HL-60/S4 treated with phorbol 12-myristate 13-acetate at 8.2 ng/mL for 4 days and 3 days (cell line): ENCODE results near the gene C1QTNF8.

ENCODE experiments used
- in situ Hi-C: fragments of 300-500 bp; cut with MboI; formaldehyde crosslinking; loops from 2 replicates; pipeline ENCODE4 v1.15.0; 2022; ENCODE audit warnings: low sequenced_read_pairs

C1QTNF8 gene, protein sequence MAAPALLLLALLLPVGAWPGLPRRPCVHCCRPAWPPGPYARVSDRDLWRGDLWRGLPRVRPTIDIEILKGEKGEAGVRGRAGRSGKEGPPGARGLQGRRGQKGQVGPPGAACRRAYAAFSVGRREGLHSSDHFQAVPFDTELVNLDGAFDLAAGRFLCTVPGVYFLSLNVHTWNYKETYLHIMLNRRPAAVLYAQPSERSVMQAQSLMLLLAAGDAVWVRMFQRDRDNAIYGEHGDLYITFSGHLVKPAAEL

GRCh38 chr16:1096169-1097082 is at the start of gene C1QTNF8:
C1QTNF8 (minus strand) TSS chr16:1096244; CDS start chr16:1094922, 1,322 bp downstream.
- in situ Hi-C loops, result no loop called here

GRCh38 chr16:1145383-1146100 is 49.5 kb upstream of the C1QTNF8 start:
- in situ Hi-C loops, result no loop called here

- in situ Hi-C loops, result no loop called here
Measured at GRCh38 chr16:1144476-1145382, 48.7 kb upstream of the C1QTNF8 start.

GRCh38 chr16:1143761-1144450 is 47.9 kb upstream of the C1QTNF8 start:
- in situ Hi-C loops, result no loop called here

DNA sequence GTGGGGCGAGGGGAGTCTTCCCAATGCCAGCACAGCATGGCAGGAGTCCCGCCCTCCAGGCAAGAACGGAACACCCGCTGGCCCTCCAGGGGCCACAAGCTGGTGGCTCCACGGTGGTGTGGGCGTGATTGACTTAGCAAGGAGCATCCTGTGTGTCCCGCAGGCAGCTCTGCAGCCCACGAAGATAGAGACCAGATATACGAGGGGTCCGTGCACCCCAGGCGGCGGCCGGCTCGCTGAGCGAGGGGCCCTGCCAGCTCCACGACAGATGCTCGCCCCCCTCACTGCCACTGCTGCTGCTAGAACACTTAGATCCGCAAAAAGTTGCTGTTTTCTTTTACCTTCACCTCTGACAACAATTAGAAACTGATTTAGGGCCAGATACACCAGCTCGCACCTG is 46.9 kb upstream of the C1QTNF8 start:
- in situ Hi-C loops, result no loop called here

GRCh38 chr16:1141716-1142115 is 45.7 kb upstream of the C1QTNF8 start:
- in situ Hi-C loops, result no loop called here

DNA sequence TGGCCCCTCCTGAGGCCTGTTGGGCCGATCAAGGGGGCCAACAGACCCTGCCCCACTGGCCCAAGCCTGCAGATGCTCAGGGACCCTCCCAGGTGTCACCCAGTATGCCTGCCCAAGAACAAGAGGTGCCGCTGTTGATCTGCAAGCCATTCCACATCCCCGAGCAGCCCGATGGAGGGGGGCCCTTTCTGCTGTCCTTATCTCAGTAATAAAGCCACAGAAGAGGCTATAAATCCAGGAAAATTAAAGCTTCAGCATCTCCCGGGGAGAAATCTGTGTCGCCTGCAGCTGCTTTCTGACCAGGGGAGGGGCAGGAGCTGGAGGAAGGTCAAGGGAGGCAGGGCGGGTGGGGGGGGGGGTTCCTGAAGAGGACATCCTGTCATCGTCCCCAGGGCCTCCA is 45.1 kb upstream of the C1QTNF8 start:
- in situ Hi-C loops, result no loop called here

DNA sequence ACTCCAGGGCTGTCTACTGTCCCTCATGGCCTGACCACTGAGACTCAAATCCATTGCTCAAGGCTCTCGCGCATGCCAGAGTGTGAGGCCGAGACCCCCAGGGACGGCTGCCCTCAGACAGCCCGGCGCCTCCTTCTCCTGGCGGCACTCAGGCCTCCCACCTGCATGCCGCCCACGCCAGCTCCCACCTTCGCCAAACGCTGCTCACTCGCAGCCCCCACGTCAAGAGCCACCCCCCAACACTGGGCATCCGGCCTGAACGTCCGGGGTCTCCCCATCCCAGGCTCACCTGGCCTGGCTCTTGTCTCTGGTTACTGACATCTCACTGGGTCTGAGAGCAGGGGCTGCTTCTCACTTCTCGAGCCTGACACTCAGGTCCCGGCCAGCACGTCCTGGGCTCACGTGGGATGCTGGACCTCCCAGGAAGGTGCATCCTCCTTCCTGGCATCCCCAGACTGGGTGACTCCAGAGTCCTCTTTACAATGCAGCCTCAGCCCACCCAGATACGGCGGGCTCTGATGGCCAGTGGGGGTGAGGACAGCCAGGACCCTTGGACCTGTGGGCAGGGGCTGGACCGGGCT is 44.6 kb upstream of the C1QTNF8 start:
- in situ Hi-C loops, result no loop called here

GRCh38 chr16:1137604-1138003 is 41.6 kb upstream of the C1QTNF8 start:
- in situ Hi-C loops, result no loop called here

- in situ Hi-C loops, result no loop called here
Measured at GRCh38 chr16:1135459-1135825, 39.4 kb upstream of the C1QTNF8 start.

DNA sequence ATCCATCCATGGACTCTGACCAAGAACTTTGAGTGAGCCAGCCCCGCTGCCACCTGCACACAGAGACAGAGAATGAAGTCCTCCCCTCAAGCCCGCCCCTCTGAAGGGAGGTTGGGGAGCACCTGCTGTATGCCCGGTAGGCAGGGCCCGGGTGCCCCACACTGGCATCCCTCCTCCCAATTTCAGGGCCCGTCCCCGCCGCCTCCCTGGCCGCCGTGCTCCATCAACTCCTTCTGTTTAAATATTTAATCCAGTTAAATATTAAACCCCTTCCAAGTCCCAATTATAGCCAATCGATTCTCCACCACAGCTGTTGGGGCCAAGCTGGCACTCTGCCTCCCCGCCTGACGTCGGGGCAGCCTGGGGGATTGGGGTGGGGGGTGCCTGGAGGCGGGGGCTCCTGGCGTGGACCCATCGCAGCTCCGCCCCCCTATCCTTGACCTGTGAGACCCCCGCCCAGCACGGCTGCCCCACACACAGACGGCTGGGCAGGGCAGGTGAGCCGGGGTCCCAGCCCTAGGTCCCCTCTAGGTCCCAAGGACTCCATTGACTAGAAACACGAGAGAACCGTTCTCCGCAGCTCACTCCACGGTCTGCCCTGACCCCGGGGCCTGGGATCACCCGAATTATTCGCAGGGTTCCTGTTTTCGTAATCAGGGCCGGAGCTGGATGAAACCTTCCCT is 38.9 kb upstream of the C1QTNF8 start:
- in situ Hi-C loops, result no loop called here

GRCh38 chr16:1133810-1134520 is 37.9 kb upstream of the C1QTNF8 start:
- in situ Hi-C loops, result no loop called here

- in situ Hi-C loops, result no loop called here
Measured at GRCh38 chr16:1133271-1133670, 37.2 kb upstream of the C1QTNF8 start.

DNA sequence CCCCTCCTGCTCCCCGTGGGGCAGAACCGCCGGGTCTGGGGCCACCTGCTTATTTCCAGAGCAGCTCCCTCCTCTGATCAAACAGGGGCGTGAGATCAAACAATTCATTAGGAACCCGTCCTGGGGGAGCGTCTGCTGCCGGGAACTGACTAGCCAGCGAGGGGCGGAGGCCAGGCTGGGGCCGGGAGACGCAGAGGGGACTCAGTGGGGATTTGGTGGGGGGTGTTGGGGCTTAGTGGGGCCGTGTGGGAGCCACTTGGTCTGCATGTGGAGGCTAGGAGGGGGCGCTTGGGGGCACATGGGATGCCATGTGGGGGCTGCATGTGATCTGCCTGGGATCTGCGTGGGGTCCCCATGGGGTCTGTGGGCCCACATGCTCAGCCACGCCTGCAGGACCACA is 36.4 kb upstream of the C1QTNF8 start:
- in situ Hi-C loops, result no loop called here

GRCh38 chr16:1131378-1131994 is 35.4 kb upstream of the C1QTNF8 start:
- in situ Hi-C loops, result no loop called here

DNA sequence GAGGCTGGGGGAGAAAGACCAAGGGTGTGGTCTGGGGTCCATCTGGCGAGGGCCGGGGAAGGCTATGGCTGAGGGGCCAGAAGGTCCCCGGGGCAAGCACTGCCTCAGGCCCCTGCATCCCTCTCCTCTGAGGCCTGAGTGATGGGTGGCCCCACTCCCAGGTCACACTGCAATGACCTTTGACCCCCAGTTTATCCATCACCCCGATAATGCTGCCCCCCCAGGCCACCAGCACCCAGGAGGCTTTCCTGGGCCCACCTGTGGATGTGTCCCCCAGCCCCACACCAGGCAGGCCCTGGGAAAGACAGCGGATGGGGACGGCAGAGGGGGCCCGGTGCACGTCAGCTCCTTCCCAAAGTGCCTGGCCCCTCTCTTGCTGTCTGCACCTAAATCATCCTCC is 34.3 kb upstream of the C1QTNF8 start:
- in situ Hi-C loops, result no loop called here

DNA sequence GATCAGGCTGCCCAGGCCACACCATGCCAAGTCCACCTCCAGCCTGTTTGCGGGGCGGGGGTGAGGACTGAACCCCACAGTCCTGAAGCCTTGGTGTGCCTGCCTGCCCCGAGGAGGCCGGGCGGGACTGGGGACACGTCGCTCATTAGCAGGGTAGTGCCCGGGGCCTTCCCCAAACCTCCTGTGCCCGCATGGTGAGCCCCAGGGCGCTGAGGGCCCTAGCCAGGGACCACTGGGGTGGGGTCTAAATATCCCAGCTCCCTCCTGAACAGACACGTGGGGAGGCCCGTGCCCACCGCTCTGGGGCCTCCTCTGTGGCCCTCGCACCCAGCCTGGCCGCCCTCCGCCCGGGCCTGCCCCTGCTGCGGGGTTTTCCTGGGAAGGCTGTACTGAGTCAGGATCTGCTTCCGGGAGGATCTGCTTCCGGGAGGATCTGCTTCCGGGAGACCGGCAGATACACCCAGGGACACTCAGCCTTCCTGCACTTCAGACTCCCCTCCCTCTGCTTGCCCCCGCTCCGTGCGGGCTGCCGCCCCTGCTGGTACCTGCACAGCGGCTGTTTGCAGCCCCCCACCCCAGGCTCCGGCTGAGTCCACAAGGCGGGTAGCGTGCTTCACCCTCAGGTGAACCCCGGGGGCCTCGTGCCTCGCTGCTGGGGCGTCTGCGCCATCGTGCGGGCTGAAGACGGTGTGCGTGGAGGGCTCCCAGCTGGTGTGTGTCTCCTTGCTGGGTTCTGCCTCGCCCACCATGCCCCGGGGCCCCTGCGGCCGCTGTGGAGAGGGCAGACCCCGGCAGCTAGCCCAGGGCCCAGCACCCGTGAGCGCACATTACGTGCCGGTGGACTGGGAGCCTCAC is 33.3 kb upstream of the C1QTNF8 start:
- in situ Hi-C loops, result no loop called here
